GM12878 (cell line): ENCODE results near the gene CORO7. TPM values are rescaled to one million over a fixed set of nuclear protein-coding genes. Genes with fewer than 3 reads are reported as not detected.

Source experiments
- ATAC-seq: fragments of 200-7000 bp; cut with Tn5 transposase; 3 replicates; pipeline ENCODE4 v1.9.1; 2020; ENCODE audit warnings: mild to moderate bottlenecking, moderate library complexity
- BruUV-seq: library from RNA; stranded (reverse); fragments of 400-500 nt; replicated peaks from 2 replicates; lab custom pipeline; 2021; lab: Mats Ljungman, UMichigan
- CTCF ChIA-PET: fragments of 300-600 bp; sonication (Branson Sonifier 250); formaldehyde crosslinking; extraction: SDS; loops from one replicate; lab custom pipeline; 2021; ENCODE audit warnings: inconsistent platforms; lab: Yijun Ruan, JAX
- POLR2A ChIA-PET: fragments of 350-600 bp; formaldehyde crosslinking; extraction: SDS; loops from one replicate; lab custom pipeline; 2021; ENCODE audit warnings: inconsistent platforms; lab: Charles Lee
- RAD21 ChIA-PET: fragments of 300-600 bp; sonication (Branson Sonifier 250); formaldehyde crosslinking; loops from one replicate; lab custom pipeline; 2023; ENCODE audit warnings: antibody characterized with exemption; ENCODE audit not compliant: unreplicated experiment; lab: Charles Lee
- SMC1A ChIA-PET: fragments of 300-600 bp; sonication (Branson Sonifier 250); formaldehyde crosslinking; loops from one replicate; lab custom pipeline; 2023; ENCODE audit not compliant: unreplicated experiment, uncharacterized antibody; lab: Charles Lee
- DNase-seq: peaks from one replicate; pipeline ENCODE4 v3.0.0-alpha.2; 2011; ENCODE audit warnings: low read depth, low spot score
- FAIRE-seq: peaks from 3 replicates; lab custom pipeline; 2011; peaks lifted over from hg19 to GRCh38; lab: Jason Lieb, UNC
- H2AFZ ChIP-seq: 2 replicates; pipeline ENCODE4 v1.6.0; 2011; ENCODE audit warnings: low read depth, low read length, control low read depth; ENCODE audit not compliant: control insufficient read depth
- H3K27ac ChIP-seq: 2 replicates; pipeline ENCODE4 v1.5.1; 2011; ENCODE audit warnings: control low read depth; ENCODE audit not compliant: control insufficient read depth, insufficient read depth
- H3K27me3 ChIP-seq, 2 experiments: replicated peaks in 1 of 2; 2 replicates each; pipeline versions ENCODE4 v1.6.0 to v1.6.1; 2011; ENCODE audit warnings: low read length in 1 of 2; ENCODE audit not compliant: control insufficient read depth in 2 of 2, insufficient read depth in 2 of 2
- H3K36me3 ChIP-seq, 2 experiments: 2 replicates each; pipeline ENCODE4 v1.5.1; 2011; ENCODE audit warnings: low read length in 1 of 2; ENCODE audit not compliant: control insufficient read depth in 2 of 2, insufficient read depth in 2 of 2
- H3K4me1 ChIP-seq: 2 replicates; pipeline ENCODE4 v1.6.1; 2011; ENCODE audit warnings: mild to moderate bottlenecking, low read length, moderate library complexity, mixed read lengths; ENCODE audit not compliant: control insufficient read depth, insufficient read depth
- H3K4me2 ChIP-seq: 2 replicates; pipeline ENCODE4 v1.6.0; 2011; ENCODE audit warnings: control low read depth; ENCODE audit not compliant: control insufficient read depth, insufficient read depth
- H3K4me3 ChIP-seq: fragments of 200-600 bp; sonication (generic); 2 replicates; pipeline ENCODE4 v1.5.1; 2016
- H3K79me2 ChIP-seq: 2 replicates; pipeline ENCODE4 v1.6.0; 2011; ENCODE audit warnings: low read length; ENCODE audit not compliant: control insufficient read depth, insufficient read depth
- H3K9ac ChIP-seq: 2 replicates; pipeline ENCODE4 v1.8.0; 2011; ENCODE audit warnings: low read length, control low read depth, mixed read lengths; ENCODE audit not compliant: control insufficient read depth, insufficient read depth
- H3K9me3 ChIP-seq: replicated peaks from 3 replicates; pipeline ENCODE4 v1.5.1; 2011; ENCODE audit warnings: mild to moderate bottlenecking, low read length; ENCODE audit not compliant: control insufficient read depth, insufficient read depth
- H4K20me1 ChIP-seq: 2 replicates; pipeline ENCODE4 v1.6.0; 2011; ENCODE audit not compliant: control insufficient read depth, insufficient read depth
- ATF2 ChIP-seq: IDR thresholded peaks from 2 replicates; pipeline ENCODE4 v1.6.1; 2012; ENCODE audit warnings: low read length, inconsistent platforms
- BCL3 ChIP-seq: IDR thresholded peaks from 2 replicates; pipeline ENCODE4 v1.6.1; 2011; ENCODE audit warnings: borderline replicate concordance, low read depth, mild to moderate bottlenecking, moderate library complexity, low read length; ENCODE audit not compliant: insufficient read depth, poor library complexity, severe bottlenecking
- CEBPB ChIP-seq, 2 experiments: fragments of 150-350 bp in 1 of 2; IDR thresholded peaks; 2 replicates each; pipeline ENCODE4 v1.6.1; 2012 to 2014; ENCODE audit warnings: low read depth in 2 of 2, low read length in 2 of 2, borderline replicate concordance in 1 of 2, inconsistent platforms in 1 of 2
- CHD2 ChIP-seq: IDR thresholded peaks from 2 replicates; pipeline ENCODE4 v1.6.1; 2011; ENCODE audit warnings: low read depth, low read length, improper control_type of control experiment, borderline replicate concordance
- CREB1 ChIP-seq: IDR thresholded peaks from 2 replicates; pipeline ENCODE4 v1.6.1; 2012; ENCODE audit warnings: low read depth, mild to moderate bottlenecking, inconsistent platforms
- EP300 ChIP-seq, 2 experiments: fragments of 150-350 bp in 1 of 2; IDR thresholded peaks; 2 replicates each; pipeline ENCODE4 v1.6.1; 2011 to 2012; ENCODE audit warnings: low read depth in 2 of 2, low read length in 2 of 2, borderline replicate concordance in 1 of 2, improper control_type of control experiment in 1 of 2, inconsistent platforms in 1 of 2; ENCODE audit not compliant: control insufficient read depth in 1 of 2
- IKZF2 ChIP-seq, 2 experiments: fragments of 450-650 bp; IDR thresholded peaks; 2 replicates each; pipeline ENCODE4 v1.6.1; 2017; ENCODE audit warnings: mild to moderate bottlenecking in 2 of 2, moderate library complexity in 2 of 2
- KLF5 ChIP-seq: fragments of 450-650 bp; IDR thresholded peaks from 2 replicates; pipeline ENCODE4 v1.6.1; 2014; ENCODE audit warnings: mild to moderate bottlenecking; ENCODE audit not compliant: partially characterized antibody
- NBN ChIP-seq: fragments of 450-650 bp; IDR thresholded peaks from 2 replicates; pipeline ENCODE4 v1.6.1; 2016
- NR2C2 ChIP-seq: IDR thresholded peaks from 2 replicates; pipeline ENCODE4 v1.6.1; 2011; ENCODE audit warnings: borderline replicate concordance, low read depth; ENCODE audit not compliant: control insufficient read depth, insufficient read length
- PAX8 ChIP-seq: fragments of 450-650 bp; IDR thresholded peaks from 2 replicates; pipeline ENCODE4 v1.6.1; 2017; ENCODE audit warnings: mild to moderate bottlenecking, moderate library complexity
- PML ChIP-seq: IDR thresholded peaks from 2 replicates; pipeline ENCODE4 v1.6.1; 2012; ENCODE audit warnings: low read length, inconsistent platforms
- RAD21 ChIP-seq: IDR thresholded peaks from 2 replicates; pipeline ENCODE4 v1.6.1; 2011; ENCODE audit warnings: mild to moderate bottlenecking, low read depth, low read length, moderate library complexity; ENCODE audit not compliant: insufficient read depth
- RB1 ChIP-seq: fragments of 450-650 bp; formaldehyde crosslinking; IDR thresholded peaks from 2 replicates; pipeline ENCODE4 v1.6.1; 2017; ENCODE audit warnings: mild to moderate bottlenecking, borderline replicate concordance
- SIX5 ChIP-seq: IDR thresholded peaks from 2 replicates; pipeline ENCODE4 v1.6.1; 2011; ENCODE audit warnings: mild to moderate bottlenecking, low read depth, low read length, moderate library complexity; ENCODE audit not compliant: severe bottlenecking
- WRNIP1 ChIP-seq: IDR thresholded peaks from 2 replicates; pipeline ENCODE4 v1.6.1; 2011; ENCODE audit warnings: low read depth, low read length, improper control_type of control experiment, borderline replicate concordance
- YY1 ChIP-seq: IDR thresholded peaks from 2 replicates; pipeline ENCODE4 v1.6.1; 2011; ENCODE audit warnings: low read depth, mild to moderate bottlenecking, low read length
- ZBTB33 ChIP-seq: fragments of 450-650 bp; IDR thresholded peaks from 2 replicates; pipeline ENCODE4 v1.6.1; 2017; ENCODE audit warnings: mild to moderate bottlenecking
- ZNF384 ChIP-seq: IDR thresholded peaks from 2 replicates; pipeline ENCODE4 v1.6.1; 2012; ENCODE audit warnings: low read depth, mild to moderate bottlenecking, low read length, improper control_type of control experiment, borderline replicate concordance
- ZNF622 ChIP-seq: fragments of 450-650 bp; IDR thresholded peaks from 2 replicates; pipeline ENCODE4 v1.6.1; 2017; ENCODE audit warnings: mild to moderate bottlenecking, inconsistent platforms
- WGBS: methylation state at CpG from one replicate; pipeline ENCODE4 v1.1.6; 2016; ENCODE audit warnings: low lambda C conversion rate; ENCODE audit not compliant: insufficient replicate concordance, insufficient coverage; ENCODE audit errors: missing lambda C conversion rate; 5-methylcytosine and 5-hydroxymethylcytosine counted together
- in situ Hi-C: fragments of 300-500 bp; cut with MboI; formaldehyde crosslinking; loops from 9 replicates; pipeline ENCODE4 v1.14.3; 2018; ENCODE audit warnings: mixed read lengths
- intact Hi-C: fragments of 100-400 bp; cut with micrococcal nuclease; formaldehyde crosslinking; loops from one replicate; pipeline ENCODE4 v1.14.2; 2022; ENCODE audit not compliant: unreplicated experiment
- polyA plus RNA-seq, 11 experiments: library from polyadenylated mRNA; depleted of rRNA in 4 of 11; unstranded in 6 of 11; stranded (reverse) in 5 of 11; fragments of >200 nt; fragmentation: Nextera tagmentation in 4 of 11; fragmentation: Illumina TruSeq in 1 of 11; extraction: Ambion mirVana in 4 of 11; extraction: Trizol in 1 of 11; gene quantifications; 1 replicate in 1 of 11; 2 replicates in 10 of 11; pipeline versions ENCODE4 v1.2.1 to v1.2.3, GENCODE V29; 2011 to 2016; ENCODE audit warnings: inconsistent platforms in 2 of 11, missing spikeins in 2 of 11, low read depth in 1 of 11
- total RNA-seq, 4 experiments: library from RNA; depleted of rRNA in 3 of 4; stranded (reverse); fragments of >200 nt in 3 of 4; fragmentation: Illumina TruSeq in 1 of 4; extraction: Trizol in 1 of 4; gene quantifications; 2 replicates each; pipeline versions ENCODE4 v1.2.1 to v1.2.3, GENCODE V29; 2013 to 2021

The CORO7 gene
- total and polyA plus RNA-seq, 10 of the 15 experiments (the other 5 are each of a cell fraction or from before 2014, with no cell fraction given), result 0.64 to 89.2 (median 43.7) TPM

- no peak overlapping the region for H2AFZ ChIP-seq
- no peaks in the 10 kb centered on the region for H3K27me3 ChIP-seq
- no peak overlapping the region for H3K9ac ChIP-seq
- ChIA-PET SMC1A (interaction anchor here (0.6 kb wide), 1 partner anchor 504 kb away, joined by 3 read pairs; no protein-coding TSS in a partner anchor), POLR2A (no interaction called here), RAD21 (no interaction called here), CTCF (no interaction called here)
- ATAC-seq (no peak), DNase-seq (no peak), FAIRE-seq (no peak)
- in situ Hi-C loops (no loop called here), intact Hi-C loops (no loop called here)
- BruUV-seq, result no TSS peak
- no peaks in the 10 kb centered on the region for H3K79me2 ChIP-seq
- no peak overlapping the region for H3K4me3 ChIP-seq
- 86% methylated on average over 20 of the region's 20 CpGs for WGBS
- H4K20me1 ChIP-seq, result no peaks in the 10 kb centered on the region
- peaks cover 0 to 27% of the 10 kb centered on the region in 2 experiments; a peak in 3 of 4 replicates for H3K36me3 ChIP-seq
- H3K27ac ChIP-seq, result no peak overlapping the region
- H3K9me3 ChIP-seq, result no peaks in the 10 kb centered on the region
- H3K4me2 ChIP-seq, result no peak overlapping the region
- H3K4me1 ChIP-seq, result no peaks in the 10 kb centered on the region
- TF ChIP-seq CREB1, result no peak
- no peak for TF ChIP-seq IKZF2 (IDR thresholded peaks at IDR 0.05)
- TF ChIP-seq PML, result no peak
- TF ChIP-seq KLF5, result no peak
- no peak for TF ChIP-seq NBN
- no peak for TF ChIP-seq RAD21
- no peak for TF ChIP-seq NR2C2
- TF ChIP-seq SIX5, result no peak
- TF ChIP-seq WRNIP1, result no peak
- TF ChIP-seq YY1, result no peak
- no peak for TF ChIP-seq RB1
- TF ChIP-seq BCL3, result no peak
- TF ChIP-seq PAX8, result no peak
- no peak for TF ChIP-seq ZBTB33
- TF ChIP-seq EP300 (IDR thresholded peaks at IDR 0.05; ENCODE audit: borderline replicate concordance in 1 of 2, control insufficient read depth in 1 of 2, low read depth in 2 of 2, low read length in 2 of 2), result no peak
- no peak for TF ChIP-seq CEBPB (IDR thresholded peaks at IDR 0.05; ENCODE audit: borderline replicate concordance in 1 of 2, low read depth in 2 of 2, low read length in 2 of 2)
- no peak for TF ChIP-seq ZNF622
- no peak for TF ChIP-seq CHD2
- no peak for TF ChIP-seq ATF2
- no peak for TF ChIP-seq ZNF384
Measured at GRCh38 chr16:4384509-4384942, 31.9 kb downstream of the CORO7 start.
